Measurements from ENCODE around the gene CISTR. TPM values are rescaled to one million over a fixed set of nuclear protein-coding genes. Genes with fewer than 3 reads are reported as not detected.

The CISTR gene
- total and polyA plus RNA-seq, 2 experiments from 2014 or later: not detected

DNA sequence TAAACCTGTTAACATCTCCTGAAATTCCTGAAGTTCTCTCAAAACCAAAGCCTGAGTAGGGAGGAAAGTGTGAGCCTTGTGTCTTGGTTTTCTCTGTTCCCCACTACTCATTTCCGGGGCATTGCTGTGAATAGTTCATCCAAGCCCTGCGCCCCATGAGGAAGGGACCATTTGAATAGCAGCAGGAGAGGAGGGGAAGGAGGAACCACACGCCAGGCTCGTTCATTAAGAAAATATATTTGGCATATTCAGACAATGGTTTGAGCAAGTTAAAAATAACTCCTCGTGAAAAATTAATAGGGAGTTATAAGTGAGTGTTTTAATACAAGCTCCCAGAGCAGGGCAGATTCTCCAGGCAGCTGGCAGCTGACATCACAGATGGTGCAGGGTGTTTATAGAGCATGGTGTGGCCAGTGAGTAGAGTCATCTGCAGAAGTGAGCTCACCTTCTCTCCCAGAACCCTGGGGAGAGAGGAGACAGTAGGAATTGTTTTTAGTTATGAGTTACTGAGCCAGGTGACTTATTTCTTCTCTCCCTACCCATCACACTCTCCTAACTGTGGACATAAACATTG is 29.5 kb upstream of the CISTR start:
- Mint-ChIP-seq H3K36me3 (ENCODE audit: low read depth) (no peaks in the 10 kb centered on the region), H3K4me3 (no peak overlapping the region; the same call in 2 of the 3 replicates), H3K27me3 (ENCODE audit: insufficient read depth, low read depth, poor library complexity) (peaks cover 8% of the 10 kb centered on the region), H3K9me3 (no peaks in the 10 kb centered on the region), H3K27ac (peak overlapping the region; percentile 16; the same call in 1 of the 2 replicates), H3K4me1 (peaks cover 16% of the 10 kb centered on the region)
- no peaks in the 10 kb centered on the region for H3K79me2 ChIP-seq (replicated peaks; ENCODE audit: insufficient read depth)
- no peaks in the 10 kb centered on the region for H3F3A ChIP-seq (replicated peaks; ENCODE audit: low read depth)
- H3K27ac ChIP-seq (ENCODE audit: low read depth): no peak overlapping the region
- no peaks in the 10 kb centered on the region; the same call in 1 of the 2 replicates for H3K27me3 ChIP-seq (ENCODE audit: insufficient read depth)
- no peak overlapping the region for H3K4me2 ChIP-seq
- no peaks in the 10 kb centered on the region for H3K4me1 ChIP-seq (ENCODE audit: insufficient read depth)
- H3K36me3 ChIP-seq (ENCODE audit: insufficient read depth): no peaks in the 10 kb centered on the region
- ATAC-seq: peak; percentile 77
- H4K20me1 ChIP-seq (replicated peaks; ENCODE audit: insufficient read depth): no peaks in the 10 kb centered on the region
- H2AFZ ChIP-seq: peak overlapping the region; percentile 34; the same call in 1 of the 2 replicates
- TF ChIP-seq, protein P1, sequence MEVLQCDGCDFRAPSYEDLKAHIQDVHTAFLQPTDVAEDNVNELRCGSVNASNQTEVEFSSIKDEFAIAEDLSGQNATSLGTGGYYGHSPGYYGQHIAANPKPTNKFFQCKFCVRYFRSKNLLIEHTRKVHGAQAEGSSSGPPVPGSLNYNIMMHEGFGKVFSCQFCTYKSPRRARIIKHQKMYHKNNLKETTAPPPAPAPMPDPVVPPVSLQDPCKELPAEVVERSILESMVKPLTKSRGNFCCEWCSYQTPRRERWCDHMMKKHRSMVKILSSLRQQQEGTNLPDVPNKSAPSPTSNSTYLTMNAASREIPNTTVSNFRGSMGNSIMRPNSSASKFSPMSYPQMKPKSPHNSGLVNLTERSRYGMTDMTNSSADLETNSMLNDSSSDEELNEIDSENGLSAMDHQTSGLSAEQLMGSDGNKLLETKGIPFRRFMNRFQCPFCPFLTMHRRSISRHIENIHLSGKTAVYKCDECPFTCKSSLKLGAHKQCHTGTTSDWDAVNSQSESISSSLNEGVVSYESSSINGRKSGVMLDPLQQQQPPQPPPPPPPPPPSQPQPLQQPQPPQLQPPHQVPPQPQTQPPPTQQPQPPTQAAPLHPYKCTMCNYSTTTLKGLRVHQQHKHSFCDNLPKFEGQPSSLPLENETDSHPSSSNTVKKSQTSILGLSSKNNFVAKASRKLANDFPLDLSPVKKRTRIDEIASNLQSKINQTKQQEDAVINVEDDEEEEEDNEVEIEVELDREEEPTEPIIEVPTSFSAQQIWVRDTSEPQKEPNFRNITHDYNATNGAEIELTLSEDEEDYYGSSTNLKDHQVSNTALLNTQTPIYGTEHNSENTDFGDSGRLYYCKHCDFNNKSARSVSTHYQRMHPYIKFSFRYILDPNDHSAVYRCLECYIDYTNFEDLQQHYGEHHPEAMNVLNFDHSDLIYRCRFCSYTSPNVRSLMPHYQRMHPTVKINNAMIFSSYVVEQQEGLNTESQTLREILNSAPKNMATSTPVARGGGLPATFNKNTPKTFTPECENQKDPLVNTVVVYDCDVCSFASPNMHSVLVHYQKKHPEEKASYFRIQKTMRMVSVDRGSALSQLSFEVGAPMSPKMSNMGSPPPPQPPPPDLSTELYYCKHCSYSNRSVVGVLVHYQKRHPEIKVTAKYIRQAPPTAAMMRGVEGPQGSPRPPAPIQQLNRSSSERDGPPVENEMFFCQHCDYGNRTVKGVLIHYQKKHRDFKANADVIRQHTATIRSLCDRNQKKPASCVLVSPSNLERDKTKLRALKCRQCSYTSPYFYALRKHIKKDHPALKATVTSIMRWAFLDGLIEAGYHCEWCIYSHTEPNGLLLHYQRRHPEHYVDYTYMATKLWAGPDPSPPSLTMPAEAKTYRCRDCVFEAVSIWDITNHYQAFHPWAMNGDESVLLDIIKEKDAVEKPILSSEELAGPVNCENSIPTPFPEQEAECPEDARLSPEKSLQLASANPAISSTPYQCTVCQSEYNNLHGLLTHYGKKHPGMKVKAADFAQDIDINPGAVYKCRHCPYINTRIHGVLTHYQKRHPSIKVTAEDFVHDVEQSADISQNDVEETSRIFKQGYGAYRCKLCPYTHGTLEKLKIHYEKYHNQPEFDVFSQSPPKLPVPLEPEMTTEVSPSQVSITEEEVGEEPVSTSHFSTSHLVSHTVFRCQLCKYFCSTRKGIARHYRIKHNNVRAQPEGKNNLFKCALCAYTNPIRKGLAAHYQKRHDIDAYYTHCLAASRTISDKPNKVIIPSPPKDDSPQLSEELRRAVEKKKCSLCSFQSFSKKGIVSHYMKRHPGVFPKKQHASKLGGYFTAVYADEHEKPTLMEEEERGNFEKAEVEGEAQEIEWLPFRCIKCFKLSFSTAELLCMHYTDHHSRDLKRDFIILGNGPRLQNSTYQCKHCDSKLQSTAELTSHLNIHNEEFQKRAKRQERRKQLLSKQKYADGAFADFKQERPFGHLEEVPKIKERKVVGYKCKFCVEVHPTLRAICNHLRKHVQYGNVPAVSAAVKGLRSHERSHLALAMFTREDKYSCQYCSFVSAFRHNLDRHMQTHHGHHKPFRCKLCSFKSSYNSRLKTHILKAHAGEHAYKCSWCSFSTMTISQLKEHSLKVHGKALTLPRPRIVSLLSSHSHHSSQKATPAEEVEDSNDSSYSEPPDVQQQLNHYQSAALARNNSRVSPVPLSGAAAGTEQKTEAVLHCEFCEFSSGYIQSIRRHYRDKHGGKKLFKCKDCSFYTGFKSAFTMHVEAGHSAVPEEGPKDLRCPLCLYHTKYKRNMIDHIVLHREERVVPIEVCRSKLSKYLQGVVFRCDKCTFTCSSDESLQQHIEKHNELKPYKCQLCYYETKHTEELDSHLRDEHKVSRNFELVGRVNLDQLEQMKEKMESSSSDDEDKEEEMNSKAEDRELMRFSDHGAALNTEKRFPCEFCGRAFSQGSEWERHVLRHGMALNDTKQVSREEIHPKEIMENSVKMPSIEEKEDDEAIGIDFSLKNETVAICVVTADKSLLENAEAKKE (CRISPR knock-in tag; IDR thresholded peaks at IDR 0.05): no peak
- TF ChIP-seq, protein P2, sequence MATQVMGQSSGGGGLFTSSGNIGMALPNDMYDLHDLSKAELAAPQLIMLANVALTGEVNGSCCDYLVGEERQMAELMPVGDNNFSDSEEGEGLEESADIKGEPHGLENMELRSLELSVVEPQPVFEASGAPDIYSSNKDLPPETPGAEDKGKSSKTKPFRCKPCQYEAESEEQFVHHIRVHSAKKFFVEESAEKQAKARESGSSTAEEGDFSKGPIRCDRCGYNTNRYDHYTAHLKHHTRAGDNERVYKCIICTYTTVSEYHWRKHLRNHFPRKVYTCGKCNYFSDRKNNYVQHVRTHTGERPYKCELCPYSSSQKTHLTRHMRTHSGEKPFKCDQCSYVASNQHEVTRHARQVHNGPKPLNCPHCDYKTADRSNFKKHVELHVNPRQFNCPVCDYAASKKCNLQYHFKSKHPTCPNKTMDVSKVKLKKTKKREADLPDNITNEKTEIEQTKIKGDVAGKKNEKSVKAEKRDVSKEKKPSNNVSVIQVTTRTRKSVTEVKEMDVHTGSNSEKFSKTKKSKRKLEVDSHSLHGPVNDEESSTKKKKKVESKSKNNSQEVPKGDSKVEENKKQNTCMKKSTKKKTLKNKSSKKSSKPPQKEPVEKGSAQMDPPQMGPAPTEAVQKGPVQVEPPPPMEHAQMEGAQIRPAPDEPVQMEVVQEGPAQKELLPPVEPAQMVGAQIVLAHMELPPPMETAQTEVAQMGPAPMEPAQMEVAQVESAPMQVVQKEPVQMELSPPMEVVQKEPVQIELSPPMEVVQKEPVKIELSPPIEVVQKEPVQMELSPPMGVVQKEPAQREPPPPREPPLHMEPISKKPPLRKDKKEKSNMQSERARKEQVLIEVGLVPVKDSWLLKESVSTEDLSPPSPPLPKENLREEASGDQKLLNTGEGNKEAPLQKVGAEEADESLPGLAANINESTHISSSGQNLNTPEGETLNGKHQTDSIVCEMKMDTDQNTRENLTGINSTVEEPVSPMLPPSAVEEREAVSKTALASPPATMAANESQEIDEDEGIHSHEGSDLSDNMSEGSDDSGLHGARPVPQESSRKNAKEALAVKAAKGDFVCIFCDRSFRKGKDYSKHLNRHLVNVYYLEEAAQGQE (IDR thresholded peaks at IDR 0.05; ENCODE audit: unreplicated experiment): no peak
- TF ChIP-seq NANOG (IDR thresholded peaks at IDR 0.05; ENCODE audit: borderline replicate concordance): no peak
- TF ChIP-seq, protein P3, sequence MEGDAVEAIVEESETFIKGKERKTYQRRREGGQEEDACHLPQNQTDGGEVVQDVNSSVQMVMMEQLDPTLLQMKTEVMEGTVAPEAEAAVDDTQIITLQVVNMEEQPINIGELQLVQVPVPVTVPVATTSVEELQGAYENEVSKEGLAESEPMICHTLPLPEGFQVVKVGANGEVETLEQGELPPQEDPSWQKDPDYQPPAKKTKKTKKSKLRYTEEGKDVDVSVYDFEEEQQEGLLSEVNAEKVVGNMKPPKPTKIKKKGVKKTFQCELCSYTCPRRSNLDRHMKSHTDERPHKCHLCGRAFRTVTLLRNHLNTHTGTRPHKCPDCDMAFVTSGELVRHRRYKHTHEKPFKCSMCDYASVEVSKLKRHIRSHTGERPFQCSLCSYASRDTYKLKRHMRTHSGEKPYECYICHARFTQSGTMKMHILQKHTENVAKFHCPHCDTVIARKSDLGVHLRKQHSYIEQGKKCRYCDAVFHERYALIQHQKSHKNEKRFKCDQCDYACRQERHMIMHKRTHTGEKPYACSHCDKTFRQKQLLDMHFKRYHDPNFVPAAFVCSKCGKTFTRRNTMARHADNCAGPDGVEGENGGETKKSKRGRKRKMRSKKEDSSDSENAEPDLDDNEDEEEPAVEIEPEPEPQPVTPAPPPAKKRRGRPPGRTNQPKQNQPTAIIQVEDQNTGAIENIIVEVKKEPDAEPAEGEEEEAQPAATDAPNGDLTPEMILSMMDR (conservative IDR thresholded peaks at IDR 0.05; ENCODE audit: low read depth in 2 of 2): no peak
- TF ChIP-seq POLR2AphosphoS5 (IDR thresholded peaks at IDR 0.05; ENCODE audit: low read depth): no peak
- TF ChIP-seq, protein P4, sequence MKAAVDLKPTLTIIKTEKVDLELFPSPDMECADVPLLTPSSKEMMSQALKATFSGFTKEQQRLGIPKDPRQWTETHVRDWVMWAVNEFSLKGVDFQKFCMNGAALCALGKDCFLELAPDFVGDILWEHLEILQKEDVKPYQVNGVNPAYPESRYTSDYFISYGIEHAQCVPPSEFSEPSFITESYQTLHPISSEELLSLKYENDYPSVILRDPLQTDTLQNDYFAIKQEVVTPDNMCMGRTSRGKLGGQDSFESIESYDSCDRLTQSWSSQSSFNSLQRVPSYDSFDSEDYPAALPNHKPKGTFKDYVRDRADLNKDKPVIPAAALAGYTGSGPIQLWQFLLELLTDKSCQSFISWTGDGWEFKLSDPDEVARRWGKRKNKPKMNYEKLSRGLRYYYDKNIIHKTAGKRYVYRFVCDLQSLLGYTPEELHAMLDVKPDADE (IDR thresholded peaks at IDR 0.05): no peak
- no peak for TF ChIP-seq ZNF331 (CRISPR knock-in tag; IDR thresholded peaks at IDR 0.05; ENCODE audit: low read depth)
- TF ChIP-seq ZNF114 (CRISPR knock-in tag; IDR thresholded peaks at IDR 0.05): no peak
- TF ChIP-seq JUNB (IDR thresholded peaks at IDR 0.05; ENCODE audit: unreplicated experiment): no peak
- TF ChIP-seq EZH2phosphoT487 (IDR thresholded peaks at IDR 0.05; ENCODE audit: unreplicated experiment): no peak
- TF ChIP-seq CREB1 (CRISPR knock-in tag; IDR thresholded peaks at IDR 0.05; ENCODE audit: low read depth): no peak
- TF ChIP-seq EZH2 (IDR thresholded peaks at IDR 0.05; ENCODE audit: low read depth, unreplicated experiment): no peak
- TF ChIP-seq STAT1 (IDR thresholded peaks at IDR 0.05; ENCODE audit: unreplicated experiment): no peak
- H3K4me3 ChIP-seq: no peak overlapping the region
- DNase-seq (ENCODE audit: low spot score): peak; percentile 30
- no peaks in the 10 kb centered on the region for H3K9me2 ChIP-seq (ENCODE audit: insufficient read depth)

Measured in GM23338 (cell line).